ENCODE results near the gene PROM2.
"Not testable (repeated sequence)": the region's sequence is repeated elsewhere in the genome, so short reads cannot be mapped to it uniquely, and the experiment has no call there.

The PROM2 gene

GRCh38 chr2:95269036-95269680 is 5.1 kb upstream of the PROM2 start:
- no peak for DNase-seq

- not testable (repeated sequence) for DNase-seq
These were observed 4.5 kb upstream of the PROM2 start for GRCh38 chr2:95269745-95270144.

- no peak for DNase-seq
These were observed 3.6 kb upstream of the PROM2 start for GRCh38 chr2:95270541-95271081.

GRCh38 chr2:95271381-95271971 is 2.8 kb upstream of the PROM2 start:
- no peak for DNase-seq

- no peak for DNase-seq
These were observed 1.9 kb upstream of the PROM2 start for GRCh38 chr2:95272299-95272751.

- no peak for DNase-seq
These were observed 1.5 kb upstream of the PROM2 start for GRCh38 chr2:95272781-95273180.

GRCh38 chr2:95273566-95274290 is 521 bp upstream of the PROM2 start:
- no peak for DNase-seq

GRCh38 chr2:95275151-95275515 is 884 bp downstream of the PROM2 start:
- DNase-seq: no peak

- DNase-seq: no peak
These were observed 1.5 kb downstream of the PROM2 start for GRCh38 chr2:95275601-95276243.

- no peak for DNase-seq
These were observed 2.1 kb downstream of the PROM2 start for GRCh38 chr2:95276244-95276887.

GRCh38 chr2:95276888-95277245 is 2.6 kb downstream of the PROM2 start:
- DNase-seq: no peak

GRCh38 chr2:95277246-95277906 is 3.1 kb downstream of the PROM2 start:
- no peak for DNase-seq

- no peak for DNase-seq
These were observed 3.8 kb downstream of the PROM2 start for GRCh38 chr2:95278051-95278471.

- DNase-seq: no peak
These were observed 4.5 kb downstream of the PROM2 start for GRCh38 chr2:95278637-95279225.

- DNase-seq: no peak
These were observed 5.3 kb downstream of the PROM2 start for GRCh38 chr2:95279435-95280035.

GRCh38 chr2:95281071-95281470 is 6.8 kb downstream of the PROM2 start:
- no peak for DNase-seq

- DNase-seq: no peak
These were observed 7.5 kb downstream of the PROM2 start for GRCh38 chr2:95281786-95282185.

- DNase-seq: no peak
These were observed 8.2 kb downstream of the PROM2 start for GRCh38 chr2:95282458-95282857.

GRCh38 chr2:95283562-95283961 is 9.3 kb downstream of the PROM2 start:
- DNase-seq: no peak

GRCh38 chr2:95284886-95285541 is 10.8 kb downstream of the PROM2 start:
- DNase-seq: no peak

- no peak for DNase-seq
These were observed 11.3 kb downstream of the PROM2 start for GRCh38 chr2:95285542-95285932.

All from NCI-H2227 treated with DMSO at 0.1 percent for 48 hours (cell line).